ENCODE results near the gene TEX50.
"Not testable (repeated sequence)": the region's sequence is repeated elsewhere in the genome, so short reads cannot be mapped to it uniquely, and the experiment has no call there.

The TEX50 gene, protein sequence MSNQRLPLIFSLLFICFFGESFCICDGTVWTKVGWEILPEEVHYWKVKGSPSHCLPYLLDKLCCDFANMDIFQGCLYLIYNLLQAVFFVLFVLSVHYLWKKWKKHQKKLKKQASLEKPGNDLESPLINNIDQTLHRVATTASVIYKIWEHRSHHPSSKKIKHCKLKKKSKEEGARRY

DNA sequence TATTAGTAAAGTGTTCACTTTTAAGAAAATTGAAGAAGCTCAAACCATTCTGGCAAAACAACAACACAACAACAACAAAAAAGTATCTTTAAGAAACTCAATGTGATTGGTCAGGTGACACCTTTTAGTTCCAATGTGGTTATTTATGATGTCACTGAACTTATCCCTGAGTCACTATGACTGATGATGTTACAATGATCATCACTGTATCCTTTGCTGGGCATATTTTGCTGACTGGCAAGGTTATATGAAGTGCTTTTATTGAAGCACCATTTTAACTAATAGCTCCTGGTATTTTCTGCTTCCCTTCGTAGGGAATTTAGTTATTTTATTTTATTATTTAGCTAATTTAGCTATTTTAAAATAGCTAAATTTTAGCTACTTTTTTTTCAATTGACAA is at the start of gene TEX50:
TEX50 (plus strand) TSS at position 223 of the 400 bp plus-strand sequence. CDS start 184 bp downstream, outside the sequence.
- in situ Hi-C loops (cut with MboI; ENCODE audit: low sequenced_read_pairs) = no loop called here

DNA sequence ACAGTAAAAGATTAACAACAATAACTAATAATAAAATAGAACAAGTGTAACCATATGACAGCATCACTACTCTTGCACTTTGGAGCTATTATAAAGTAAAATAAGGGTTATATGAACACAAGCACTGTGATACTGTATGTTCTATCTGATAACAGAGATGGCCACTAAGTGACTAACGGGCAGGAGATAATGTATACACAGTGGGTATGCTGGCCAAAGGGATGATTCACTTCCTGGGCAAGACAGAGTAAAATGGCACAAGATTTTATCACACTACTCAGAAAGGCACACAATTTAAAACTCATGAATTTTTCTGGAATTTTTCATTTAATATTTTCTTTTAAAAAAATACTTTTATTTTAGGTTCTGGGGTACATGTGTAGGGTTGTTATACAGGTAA is 44.6 kb upstream of the TEX50 start:
- in situ Hi-C loops (cut with MboI; ENCODE audit: low sequenced_read_pairs) = no loop called here

DNA sequence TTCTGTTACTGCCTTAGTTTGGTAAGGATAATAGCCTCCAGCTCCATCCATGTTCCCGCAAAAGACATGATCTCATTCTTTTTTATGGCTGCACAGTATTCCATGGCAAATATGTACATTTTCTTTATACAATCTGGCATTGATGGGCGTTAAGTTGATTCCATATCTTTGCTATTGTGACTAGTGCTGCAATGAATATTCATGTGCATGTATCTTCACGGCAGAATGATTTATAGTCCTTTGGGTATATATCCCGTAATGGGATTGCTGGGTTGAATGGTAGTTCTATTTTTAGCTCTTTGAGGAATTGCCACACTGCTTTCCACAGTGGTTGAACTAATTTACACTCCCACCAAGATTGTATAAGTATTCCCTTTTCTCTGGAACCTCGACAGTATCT is 44.0 kb upstream of the TEX50 start:
- in situ Hi-C loops (cut with MboI; ENCODE audit: low sequenced_read_pairs) = not testable (repeated sequence)

DNA sequence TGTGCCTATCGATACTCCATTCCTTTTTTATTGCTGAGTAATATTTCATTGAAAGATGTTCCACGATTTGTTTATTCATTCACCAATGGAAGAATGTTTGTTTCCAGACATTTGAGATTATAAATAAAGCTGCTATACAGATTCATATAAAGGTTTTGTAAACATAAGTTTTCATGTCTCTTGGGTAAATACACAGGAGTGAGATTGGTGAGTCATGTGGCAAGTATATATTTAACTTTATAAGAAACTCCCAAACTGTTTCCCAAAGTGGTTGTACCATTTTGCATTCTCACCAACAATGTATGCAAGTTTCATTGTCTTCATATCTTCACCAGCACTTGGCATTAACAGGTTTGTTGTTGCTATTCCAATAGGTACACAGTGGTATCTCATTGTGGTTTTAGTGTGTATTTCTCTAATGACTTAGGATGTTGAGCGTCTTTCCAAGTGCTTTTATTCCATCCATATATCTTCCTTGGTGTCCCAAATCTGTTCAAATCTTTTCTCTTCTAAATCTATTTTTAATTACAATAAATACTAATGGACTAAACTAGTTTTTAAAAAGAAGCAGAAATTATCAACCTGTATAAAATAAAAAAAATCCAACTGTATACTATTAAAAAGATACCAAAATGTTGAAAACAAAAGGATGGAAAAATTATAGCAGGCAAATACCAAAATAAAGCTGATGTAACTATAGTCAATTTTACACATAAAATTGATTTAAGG is 38.9 kb upstream of the TEX50 start:
- in situ Hi-C loops (cut with MboI; ENCODE audit: low sequenced_read_pairs) = no loop called here

DNA sequence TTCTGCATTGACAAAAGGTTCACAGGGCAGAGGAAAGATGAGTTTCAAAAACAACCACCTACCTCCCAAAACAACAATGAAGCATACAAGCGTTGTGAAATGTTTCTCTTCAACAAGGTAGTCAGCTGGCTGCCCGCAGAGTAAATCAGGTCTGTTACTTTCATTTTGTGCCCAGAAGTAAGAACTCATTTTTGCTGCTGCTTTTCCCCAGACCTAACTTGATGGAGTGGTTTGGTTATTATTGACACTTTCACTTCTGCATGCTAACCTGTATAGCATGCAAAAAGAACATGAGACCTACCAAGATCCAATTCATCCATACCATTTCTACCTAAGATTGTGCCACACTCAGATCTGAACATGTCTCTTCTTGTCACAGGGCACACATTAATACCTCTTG is 33.5 kb upstream of the TEX50 start:
- in situ Hi-C loops (cut with MboI; ENCODE audit: low sequenced_read_pairs) = no loop called here

DNA sequence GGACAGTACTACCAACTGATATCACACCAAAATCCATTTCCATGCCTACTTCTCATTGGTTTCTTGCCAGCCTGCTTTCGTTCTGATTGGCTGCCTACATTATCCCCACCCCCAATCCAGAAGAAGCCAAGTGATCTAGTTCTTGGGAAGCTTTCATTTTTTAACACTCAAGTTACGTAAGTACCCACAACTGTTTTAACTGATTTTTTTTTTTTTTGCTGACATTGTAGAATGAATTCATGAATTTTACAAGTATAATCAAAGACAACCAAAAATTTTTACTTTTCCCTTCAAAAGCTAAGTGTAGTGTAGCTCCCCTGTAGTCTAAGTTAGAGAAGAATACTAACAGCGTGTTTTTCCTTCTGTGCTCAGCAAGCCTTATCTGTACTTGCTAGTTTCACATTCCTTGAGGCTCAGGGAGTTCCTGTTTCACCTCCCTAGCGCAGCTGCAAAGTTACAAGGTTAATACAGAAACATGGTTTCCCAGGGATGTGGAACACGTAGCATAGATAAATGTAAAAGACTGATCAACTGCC is 32.0 kb upstream of the TEX50 start, which contains the start of gene SLC9C2:
SLC9C2 (minus strand) TSS at position 17 of the 536 bp plus-strand sequence. CDS start 1,296 bp downstream, outside the sequence.
- in situ Hi-C loops (cut with MboI; ENCODE audit: low sequenced_read_pairs) = no loop called here

DNA sequence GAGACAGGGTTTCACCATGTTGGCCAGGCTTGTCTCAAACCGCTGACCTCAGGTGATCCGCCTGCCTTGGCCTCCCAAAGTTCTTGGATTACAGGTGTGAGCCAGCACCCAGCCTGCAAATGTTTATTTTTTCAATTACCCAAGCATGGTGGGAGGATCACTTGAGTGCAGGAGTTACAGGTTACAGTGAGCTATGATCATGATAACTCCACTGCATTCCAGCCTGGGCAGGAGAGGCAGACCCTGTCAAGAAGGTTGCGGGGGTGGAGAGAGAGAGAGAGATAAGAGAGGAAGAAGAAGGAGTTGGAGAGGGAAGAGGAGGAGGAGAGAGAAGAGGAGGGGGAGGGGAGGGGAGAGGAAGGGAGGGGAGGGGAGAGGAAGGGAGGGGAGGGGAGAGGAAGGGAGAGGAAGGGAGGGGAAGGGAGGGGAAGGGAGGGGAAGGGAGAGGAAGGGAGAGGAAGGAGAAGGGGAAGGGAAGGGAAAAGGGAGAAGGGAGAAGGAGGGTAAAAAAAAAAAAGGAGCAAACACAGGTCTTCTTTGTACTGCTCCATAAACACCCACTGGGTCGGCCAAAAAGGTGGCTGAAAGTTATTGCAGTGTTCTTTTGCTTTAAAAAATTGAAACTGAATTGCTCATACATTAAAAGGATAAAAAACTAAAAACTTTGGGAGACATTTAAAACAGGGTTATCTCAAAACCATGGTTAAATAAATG is 26.5 kb upstream of the TEX50 start:
- in situ Hi-C loops (cut with MboI; ENCODE audit: low sequenced_read_pairs) = no loop called here

DNA sequence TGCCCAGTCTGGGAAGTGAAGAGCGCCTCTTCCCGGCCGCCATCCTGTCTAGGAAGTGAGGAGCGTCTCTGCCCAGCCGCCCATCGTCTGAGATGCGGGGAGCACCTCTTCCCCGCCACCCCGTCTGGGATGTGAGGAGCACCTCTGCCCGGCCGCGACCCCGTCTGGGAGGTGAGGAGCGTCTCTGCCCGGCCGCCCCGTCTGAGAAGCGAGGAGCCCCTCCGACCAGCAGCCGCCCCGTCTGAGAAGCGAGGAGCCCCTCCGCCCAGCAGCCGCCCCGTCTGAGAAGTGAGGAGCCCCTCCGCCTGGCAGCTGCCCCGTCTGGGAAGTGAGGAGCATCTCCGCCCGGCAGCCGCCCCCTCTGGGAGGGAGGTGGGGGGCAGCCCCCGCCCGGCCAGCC is 22.1 kb upstream of the TEX50 start:
- in situ Hi-C loops (cut with MboI; ENCODE audit: low sequenced_read_pairs) = not testable (repeated sequence)

DNA sequence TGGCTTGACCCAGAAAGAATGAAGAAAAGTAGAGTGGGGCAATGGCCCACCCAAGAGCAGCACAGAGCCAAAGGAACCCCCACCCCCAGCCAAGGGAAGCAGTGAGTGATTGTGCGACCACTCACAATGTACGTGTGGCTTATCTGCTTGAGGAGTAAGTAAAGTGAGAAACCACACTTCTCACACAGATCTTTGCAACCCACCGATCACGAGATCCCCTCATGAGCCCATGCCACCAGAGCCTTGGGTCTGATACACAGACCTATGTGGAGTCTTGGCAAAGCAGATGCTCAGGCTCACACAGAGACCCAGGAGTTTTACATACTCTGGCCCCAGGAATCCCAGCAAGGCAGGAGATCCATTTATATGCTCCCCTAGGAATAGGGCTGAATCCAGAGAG is 18.3 kb upstream of the TEX50 start:
- in situ Hi-C loops (cut with MboI; ENCODE audit: low sequenced_read_pairs) = no loop called here

DNA sequence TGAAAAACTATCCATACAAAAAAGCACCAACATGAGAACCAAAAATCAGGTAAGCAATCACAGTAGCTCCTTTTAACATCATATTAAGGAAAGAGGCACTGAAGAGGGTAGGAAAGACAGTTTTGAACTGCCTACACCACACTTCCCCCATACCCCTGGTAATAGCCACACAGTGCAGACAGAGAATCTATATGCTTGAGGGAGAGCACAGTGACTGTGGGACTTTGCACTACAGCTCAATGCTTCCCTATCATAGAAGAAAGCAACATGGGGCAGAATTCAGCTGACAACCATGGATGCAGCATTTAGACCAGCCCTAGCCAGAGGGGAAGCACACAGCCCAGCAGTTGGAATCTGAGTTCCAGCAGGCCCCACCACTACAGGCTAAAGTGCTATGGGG is 7.9 kb upstream of the TEX50 start:
- in situ Hi-C loops (cut with MboI; ENCODE audit: low sequenced_read_pairs) = no loop called here

DNA sequence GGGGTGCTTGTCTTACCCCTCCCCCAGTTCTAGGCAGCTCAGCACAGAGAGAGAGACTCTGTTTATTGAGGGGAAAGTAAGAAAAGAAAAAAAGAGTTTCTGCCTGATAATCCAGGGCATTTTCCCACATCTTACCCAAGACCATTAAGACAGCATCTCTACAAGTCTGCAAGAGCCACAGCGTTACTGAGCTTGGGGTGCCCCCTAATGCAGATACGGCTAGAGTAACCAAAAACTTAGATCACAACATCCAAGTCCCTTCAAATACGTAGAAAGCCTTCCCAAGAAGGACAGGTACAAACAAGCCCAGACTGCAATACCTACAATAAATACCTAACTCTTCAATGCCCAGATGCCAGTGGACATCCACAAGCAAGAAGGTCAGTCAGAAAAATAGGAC is 6.2 kb upstream of the TEX50 start:
- in situ Hi-C loops (cut with MboI; ENCODE audit: low sequenced_read_pairs) = no loop called here

DNA sequence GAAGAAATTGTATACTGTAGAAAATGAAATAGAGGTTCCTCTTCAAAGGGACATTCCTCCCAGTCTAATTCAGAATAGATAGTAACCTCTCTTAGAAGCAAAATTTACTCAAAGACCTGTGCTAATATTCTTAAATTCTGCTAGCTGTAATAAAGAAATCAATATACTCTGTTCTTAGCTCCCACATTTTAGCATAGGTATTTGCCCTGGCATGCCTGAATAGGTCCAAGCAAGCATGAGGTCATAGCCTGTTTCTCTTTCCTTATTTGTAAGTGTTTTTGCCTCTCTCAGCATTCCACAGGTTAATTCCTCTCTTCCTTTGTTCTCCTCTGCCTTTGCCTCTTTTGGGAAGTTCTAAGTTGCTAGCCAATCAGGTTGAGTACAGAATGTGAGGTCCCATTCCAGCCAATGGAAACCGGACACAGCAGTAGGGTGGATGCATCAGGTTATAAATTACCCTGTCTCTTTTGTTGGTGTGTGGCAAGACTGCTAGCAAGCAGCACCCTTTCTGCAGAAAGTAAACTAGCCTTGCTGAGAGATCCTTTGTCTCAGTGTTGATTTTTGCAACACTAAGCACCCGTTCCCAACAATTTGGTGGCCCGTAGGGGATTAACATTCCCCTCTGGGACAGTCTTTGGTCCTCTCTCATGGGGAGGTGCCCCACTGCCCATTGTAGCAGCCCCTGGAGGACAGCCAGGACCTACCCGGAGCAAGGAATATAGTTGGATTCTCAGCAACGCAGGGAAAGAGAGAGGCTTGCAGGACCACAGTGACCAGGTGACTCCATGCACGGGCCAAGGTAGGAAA is 2.3 kb downstream of the TEX50 start:
- in situ Hi-C loops (cut with MboI; ENCODE audit: low sequenced_read_pairs) = not testable (repeated sequence)

DNA sequence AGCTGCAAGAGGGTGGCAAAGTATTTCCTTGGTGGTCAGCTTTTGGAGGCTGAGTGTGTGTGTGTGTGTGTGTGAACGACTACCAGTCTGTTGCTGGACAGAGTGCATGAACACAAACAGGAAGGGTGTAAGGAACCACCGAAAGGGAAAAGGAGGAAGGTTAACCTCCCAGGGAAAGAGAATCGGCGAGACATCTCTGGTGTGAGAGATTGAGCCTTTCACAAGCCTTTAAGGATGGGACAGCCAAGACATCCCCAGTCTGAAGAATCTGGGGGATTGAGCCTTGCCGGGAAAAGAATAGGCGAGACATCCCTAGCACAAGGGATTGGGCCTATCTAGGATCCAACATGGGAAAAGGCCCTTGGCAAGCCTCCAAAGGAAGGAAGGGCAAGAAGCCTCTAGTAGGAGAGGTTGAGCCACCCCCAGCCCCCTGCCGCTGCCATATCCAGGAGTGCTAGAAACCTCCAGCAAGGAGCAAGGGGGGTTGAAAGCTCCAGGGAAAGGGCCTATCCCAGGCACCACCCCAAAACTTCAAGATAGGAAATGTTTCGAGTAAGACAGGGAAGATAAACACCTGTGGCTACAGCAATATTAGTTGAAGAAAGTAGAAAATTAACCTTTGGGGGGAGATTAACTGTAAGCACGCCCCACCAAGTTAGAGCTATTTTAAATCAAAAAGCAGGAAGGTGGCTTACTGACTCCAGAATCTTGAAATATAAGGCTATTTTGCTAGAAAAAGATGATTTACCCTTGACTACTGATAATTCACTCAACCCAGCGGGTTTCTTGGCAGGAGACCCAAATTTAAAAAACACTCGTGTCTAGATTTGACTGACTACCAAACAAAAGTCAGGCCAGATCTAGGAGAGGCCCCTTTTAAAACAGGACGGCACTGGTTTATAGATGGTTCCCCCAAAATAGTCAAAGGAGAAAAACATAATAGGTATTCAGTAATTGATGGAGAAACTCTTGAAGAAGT is 3.2 kb downstream of the TEX50 start:
- in situ Hi-C loops (cut with MboI; ENCODE audit: low sequenced_read_pairs) = no loop called here

DNA sequence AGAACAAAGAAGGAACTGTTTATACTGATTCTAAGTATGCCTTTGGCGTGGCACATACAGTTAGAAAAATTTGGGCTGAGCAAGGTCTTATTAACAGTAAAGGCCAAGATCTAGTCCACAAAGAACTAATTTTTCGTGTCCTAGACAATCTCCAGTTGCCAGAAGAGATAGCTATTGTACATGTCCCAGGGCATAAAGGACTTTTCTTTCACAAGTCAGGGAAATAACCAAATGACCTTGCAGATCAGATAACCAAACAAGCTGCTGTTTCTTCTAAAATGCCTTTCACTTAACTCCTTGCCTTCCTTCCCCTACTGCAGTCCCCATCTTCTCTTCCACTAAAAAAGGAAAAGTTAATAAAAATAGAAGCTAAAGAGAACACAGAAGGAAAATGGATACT is 4.0 kb downstream of the TEX50 start:
- in situ Hi-C loops (cut with MboI; ENCODE audit: low sequenced_read_pairs) = no loop called here

DNA sequence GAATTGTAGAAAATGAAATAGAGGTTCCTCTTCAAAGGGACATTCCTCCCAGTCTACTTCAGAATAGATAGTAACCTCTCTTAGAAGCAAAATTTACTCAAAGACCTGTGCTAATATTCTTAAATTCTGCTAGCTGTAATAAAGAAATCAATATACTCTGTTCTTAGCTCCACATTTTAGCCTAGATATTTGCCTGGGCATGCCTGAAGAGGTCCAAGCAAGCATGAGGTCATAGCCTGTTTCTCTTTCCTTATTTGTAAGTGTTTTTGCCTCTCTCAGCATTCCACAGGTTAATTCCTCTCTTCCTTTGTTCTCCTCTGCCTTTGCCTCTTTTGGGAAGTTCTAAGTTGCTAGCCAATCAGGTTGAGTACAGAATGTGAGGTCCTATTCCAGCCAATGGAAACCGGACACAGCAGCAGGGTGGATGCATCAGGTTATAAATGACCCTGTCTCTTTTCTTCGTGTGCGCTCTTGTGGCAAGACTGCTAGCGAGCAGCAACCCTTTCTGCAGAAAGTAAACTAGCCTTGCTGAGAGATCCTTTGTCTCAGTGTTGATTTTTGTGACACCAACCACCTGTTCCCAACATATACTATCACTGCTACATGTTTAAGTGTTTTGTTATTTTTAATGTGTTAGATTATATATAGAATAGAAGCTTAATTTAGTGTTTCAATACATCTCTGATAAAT is 7.5 kb downstream of the TEX50 start:
- in situ Hi-C loops (cut with MboI; ENCODE audit: low sequenced_read_pairs) = not testable (repeated sequence)

DNA sequence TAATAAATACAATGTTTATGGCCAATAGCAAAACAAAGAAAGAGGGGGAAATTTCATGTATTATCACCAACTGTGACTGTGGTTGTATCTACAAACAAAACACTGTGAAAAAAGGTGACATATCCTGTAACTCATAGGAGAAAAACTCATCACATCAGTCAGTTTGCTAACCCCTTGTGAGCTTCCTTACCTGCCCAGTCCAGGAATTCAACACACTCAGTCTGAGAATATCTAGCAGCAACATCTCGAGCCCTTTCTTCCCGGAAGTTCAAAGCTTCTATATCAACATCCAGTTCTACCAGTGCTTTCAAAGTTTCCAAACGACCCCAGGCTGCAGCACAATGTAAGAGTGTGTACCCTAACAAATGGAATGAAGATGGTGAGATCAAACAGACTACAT is 11.5 kb downstream of the TEX50 start:
- in situ Hi-C loops (cut with MboI; ENCODE audit: low sequenced_read_pairs) = no loop called here

DNA sequence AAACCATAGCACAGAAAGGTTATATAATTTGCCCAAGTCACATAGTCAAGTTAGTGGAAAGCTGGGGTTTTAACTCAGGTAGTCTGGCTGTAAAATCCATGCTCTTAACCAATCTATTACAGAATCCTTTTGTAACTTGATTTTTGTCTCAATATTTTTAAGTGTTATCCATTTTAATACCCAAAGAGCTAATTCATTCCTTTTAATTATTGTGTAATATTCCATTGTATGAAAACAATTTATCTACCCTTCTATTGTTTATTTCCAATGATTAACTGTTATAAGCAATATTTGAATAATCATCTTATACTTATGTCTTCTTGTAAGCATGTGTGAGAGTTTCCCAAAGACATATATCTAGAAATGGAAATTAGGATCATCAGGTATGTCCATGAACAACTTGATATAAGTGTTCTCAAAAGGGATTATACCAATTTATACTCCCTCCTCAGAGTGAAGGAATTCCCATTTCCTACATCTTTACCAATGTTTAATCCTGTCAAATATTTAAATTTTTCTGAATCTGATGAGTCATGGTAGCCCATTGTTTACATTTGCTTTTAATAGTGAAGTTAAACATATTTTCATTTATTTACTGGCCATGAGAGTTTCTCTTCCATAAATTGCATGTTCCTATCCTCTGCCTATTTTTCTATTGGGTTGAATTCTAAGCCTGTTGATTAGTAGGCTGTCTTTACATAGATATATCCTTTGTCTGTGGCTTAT is 13.9 kb downstream of the TEX50 start:
- in situ Hi-C loops (cut with MboI; ENCODE audit: low sequenced_read_pairs) = no loop called here

DNA sequence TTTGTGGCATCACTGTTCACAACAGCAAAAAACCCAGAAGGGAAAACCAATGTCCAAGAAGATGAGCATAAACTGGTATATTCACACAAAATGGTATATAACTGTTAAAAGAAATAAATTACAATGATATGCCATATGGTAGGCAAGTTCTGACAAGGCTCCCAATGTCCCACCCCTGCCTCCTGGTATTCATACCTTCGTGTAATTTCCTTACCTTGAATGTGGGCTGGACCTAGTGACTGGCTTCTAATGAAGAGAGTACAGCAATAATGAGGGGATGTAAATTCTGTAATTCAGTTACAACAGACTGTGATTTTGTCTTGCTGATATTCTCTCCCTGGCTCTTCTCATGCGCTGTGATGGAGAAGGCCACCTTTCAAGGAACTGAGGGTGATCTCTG is 25.2 kb downstream of the TEX50 start:
- in situ Hi-C loops (cut with MboI; ENCODE audit: low sequenced_read_pairs) = no loop called here

DNA sequence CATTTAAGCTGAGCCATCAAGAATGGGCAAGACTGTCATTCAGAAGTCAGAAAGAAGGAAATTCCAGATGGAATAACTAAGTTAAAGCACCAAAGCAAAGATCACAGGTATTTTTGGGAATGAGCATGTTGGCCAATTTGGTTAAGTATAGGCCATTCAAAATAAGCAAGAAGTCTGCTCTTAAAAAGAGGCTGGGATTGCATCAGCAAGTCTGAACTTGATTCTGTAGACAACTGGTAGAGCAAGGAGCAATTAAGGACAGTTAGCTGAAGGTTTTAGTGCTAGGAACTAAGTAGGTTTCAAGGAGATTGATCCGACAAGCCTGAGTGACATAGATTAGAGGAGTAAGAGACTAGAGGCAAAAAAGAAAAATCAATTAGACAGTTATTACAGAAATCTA is 26.1 kb downstream of the TEX50 start:
- in situ Hi-C loops (cut with MboI; ENCODE audit: low sequenced_read_pairs) = no loop called here
